CD4-positive, alpha-beta T cell treated with Interleukin-6 for 4 hours (primary cell): ENCODE results near the gene PSMG2.
A peak's percentile ranks its signal among the peaks of the same experiment; 100 is the strongest.
"Not testable (repeated sequence)": the region's sequence is repeated elsewhere in the genome, so short reads cannot be mapped to it uniquely, and the experiment has no call there.

ENCODE experiments used
- DNase-seq: peaks from one replicate; pipeline ENCODE4 v3.0.0-alpha.2; 2020; ENCODE audit warnings: mixed read lengths

Gene PSMG2

DNA sequence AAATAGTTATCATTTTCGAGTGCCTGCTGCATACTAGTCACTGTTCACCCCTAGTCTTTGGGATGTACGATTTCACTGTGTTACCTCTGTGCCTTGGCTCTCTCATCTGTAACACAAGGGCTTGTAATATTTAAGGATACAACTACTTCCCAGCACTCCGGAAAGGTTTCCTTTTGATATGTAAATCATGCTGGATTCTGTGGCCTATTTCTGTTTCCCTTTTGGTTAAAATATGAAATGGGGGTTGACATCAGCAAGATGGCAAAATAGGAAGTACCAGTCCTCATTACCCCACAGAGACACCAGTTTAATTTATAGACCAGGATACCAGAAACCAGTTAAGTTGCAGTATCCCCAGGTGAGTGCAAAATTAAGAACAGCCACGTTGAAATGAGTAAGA is 23.5 kb downstream of the PSMG2 start:
- no peak for DNase-seq

DNA sequence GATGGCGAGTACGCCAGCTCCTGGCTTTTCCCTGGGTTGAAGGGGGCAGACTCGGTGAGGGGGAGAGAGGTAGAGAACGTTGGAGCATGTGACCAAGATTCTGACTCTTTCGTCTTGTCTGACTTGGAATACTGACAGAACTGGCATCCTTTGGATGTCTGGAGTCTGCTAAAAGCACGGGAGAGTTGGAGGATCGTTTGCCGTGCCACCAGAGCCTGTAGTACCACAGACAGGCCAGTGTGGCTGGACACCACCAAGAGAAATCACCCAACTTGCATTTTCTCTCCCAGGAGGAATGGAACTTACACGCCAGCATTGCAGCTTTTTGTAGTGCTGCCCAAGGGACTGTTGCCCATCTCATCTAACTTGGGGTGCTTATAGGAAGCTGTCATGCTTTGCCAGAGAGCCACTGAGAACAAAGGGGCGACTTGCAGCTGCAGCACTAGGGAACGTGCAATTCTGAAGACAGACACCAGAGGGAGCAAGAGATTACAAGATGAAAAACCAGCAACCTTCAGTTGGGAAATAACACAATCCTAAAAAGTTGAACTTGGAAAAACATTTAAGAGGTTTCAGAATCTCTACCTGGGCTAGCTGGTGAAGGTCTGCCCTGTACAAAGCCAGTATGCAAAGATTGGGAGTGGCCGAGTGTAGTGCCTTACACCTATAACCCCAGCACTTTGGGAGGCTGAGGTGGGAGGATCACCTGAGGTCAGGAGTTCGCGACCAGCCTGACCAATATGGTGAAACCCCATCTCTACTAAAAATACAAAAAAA is 24.1 kb downstream of the PSMG2 start:
- peak; percentile 68 for DNase-seq

DNA sequence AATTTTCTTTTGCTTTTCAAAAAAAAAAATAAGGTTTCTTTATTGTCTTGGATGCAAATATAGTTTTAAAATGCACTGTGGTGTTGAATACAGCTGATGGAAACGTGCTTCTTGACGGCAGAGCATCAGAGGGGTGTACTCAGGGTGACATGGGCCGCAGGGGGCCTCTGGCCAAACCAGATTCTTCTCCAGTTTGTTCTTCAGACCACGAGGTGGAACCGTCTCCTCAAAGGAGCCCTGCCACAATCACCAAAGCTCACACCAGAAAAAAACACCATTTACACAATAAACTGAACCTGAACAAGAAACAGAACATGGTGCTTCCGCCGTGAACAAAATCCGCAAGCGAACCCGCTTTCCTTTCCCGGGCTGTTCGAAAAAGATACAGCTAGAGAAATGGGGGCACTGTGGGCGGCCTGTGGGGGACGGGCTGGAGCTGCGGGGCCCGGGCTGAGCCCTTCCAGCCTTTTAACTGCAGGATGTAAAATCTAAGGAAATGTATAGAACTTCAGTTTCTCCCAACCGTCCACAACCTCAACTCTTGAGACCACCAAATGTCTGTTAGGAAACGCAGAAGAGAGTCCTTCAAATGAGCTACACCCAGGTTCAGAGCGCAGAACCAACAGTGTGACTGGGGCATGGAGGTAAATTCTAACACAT is 34.5 kb downstream of the PSMG2 start:
- DNase-seq, result no peak

DNA sequence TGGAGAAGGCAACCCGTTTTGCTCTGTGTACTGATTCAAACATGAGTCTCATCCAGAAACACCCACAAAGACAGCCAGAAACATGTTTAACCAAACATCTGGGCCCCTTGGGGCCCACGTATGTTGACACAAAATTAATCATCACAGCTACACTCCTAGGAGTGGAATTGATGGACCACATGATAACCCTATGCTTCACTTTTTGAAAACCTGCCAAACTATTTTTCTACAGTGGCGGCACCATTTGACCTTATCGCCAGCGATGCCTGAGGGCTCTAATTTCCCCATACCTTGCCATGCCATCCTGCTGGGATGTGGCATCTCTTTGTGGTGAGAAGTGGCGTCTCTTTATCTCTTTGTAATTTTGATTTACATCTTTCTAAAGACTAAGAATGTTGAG is 38.5 kb downstream of the PSMG2 start:
- no peak for DNase-seq

DNA sequence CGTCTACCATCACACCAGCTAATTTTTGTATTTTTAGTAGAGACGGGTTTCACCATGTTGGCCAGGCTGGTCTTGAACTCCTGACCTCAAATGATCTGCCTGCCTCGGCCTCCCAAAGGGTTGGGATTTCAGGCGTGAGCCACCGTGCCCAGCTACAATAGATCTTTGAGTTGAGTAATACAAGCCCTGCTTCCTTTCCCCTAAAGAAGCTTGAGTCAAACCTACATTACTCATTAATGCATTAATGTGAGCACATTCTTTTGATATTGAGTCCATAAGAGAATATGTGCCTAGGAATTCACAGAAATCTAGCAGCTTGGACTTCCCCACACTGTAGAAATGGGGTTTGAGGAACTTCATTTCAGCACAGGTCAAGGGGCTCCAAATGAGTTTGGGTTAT is 39.6 kb downstream of the PSMG2 start:
- DNase-seq, result no peak

DNA sequence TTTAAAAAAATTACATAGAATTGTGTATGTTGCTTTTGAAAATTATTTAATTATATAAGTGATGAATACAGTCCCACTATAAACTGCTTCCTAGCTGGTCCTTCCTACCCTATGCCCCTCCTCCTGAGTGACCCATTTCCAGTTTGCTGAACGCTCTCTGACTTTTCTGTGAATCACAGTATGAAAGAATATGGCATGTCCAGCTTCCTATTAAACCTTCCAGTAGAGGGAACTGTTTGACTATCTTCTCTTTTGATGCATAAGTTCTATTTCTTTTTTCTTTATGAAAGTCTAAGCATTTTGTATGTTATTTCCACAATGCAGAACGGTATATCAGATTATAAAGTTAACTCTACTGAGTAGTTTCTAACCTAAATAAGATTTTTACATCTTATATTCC is 41.3 kb downstream of the PSMG2 start:
- DNase-seq, result no peak

DNA sequence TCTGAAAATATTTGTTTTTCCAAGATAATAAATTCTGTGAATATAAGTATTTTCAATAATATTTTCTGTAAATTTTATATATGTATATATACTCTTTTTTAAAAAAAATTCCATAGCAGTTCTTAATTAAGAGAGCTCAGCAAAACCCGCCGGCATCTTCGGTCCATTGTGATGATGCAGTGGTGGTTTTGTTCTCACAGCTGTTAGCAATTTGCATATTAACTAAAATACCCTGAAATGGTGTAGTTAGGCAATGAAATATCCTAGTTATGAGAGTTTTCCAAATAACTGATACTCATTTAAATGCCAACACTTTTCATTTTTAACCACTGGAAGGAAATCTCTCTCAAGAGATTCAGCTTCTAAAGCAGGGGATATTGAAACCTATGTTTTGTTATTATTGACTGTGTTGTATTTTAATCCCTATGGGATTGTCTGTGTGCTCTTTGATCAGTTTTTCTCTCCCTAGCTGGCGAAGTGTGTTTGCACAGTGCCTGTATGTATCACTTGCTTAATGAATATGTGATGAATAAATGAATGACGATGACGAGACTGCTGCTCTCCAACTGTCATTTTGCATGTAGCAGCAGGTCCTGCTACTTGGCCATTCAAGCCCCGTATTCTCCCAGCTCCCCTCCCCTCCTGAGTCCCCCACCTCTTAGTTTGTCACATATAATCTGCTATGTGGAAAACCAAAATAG is 42.4 kb downstream of the PSMG2 start:
- DNase-seq, result no peak

DNA sequence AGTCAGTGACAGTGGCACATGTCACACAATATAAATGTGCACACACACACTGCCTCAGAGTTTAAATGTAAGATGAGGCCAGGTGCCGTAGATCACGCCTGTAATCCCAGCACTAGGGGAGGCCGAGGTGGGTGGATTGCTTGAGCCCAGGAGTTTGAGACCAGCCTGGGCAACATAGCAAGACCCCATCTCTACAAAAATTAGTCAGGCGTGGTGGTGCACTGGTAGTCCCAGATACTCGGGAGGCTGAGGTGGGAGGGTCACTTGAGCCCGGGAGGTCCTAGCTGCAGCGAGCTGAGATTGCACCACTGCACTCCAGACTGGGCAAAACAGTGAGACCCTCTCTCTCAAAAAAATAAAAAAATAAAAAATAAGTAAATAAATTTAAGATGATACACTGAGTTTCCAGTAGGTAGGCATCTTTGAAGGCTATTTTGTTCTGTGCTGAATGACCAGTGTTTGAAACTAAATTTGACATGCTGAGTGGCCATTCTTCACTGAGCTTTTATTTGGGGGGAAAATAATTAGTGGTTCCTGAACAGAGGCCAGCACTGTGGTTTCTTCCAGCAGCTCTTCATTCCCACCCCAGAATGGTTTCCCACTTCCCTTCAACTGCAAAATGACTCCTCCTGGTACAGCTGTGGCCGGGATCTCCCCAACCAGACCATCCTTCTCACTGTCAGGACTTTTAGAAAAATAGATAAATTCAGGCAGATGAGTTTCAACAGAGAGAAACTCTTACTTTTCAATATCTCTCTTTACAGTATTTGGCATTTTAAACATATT is 44.9 kb downstream of the PSMG2 start:
- no peak for DNase-seq

DNA sequence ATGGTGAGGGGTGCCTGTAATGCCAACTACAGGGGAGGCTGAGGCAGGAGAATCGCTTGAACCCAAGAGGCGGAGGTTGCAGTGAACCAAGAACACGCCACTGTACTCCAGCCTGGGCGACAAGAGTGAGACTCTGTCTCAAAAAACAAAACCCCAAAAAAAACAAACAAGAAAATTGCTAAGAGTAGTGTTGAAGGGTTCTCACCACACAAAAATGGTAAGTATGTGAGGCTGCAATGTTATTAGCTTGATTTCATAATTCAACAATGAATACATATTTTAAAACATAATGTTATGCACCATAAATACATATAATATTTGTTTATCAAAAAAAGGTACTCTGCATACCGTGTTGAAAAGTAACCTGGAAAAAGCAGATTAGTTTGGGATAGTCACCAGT is 45.8 kb downstream of the PSMG2 start:
- DNase-seq, result no peak

DNA sequence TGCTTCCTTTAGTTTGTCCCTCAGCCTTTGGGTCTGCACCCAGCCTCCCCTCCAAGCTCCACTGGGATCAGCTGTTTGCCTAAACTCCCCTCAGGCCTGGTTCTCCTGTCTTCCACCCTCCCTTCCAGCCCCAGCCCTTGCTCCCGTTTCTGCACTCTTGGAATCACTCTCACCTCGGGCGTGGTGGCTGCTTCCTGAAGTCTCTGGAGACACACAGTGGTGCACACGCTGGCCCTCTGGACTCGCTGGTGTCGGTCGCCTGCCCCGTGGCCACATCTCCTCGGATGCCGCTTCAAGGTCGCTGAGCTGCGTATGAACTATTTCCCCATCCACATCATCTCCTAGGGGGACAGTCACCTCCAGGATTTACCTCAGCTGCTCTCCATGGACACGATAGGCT is 46.3 kb downstream of the PSMG2 start:
- no peak for DNase-seq

DNA sequence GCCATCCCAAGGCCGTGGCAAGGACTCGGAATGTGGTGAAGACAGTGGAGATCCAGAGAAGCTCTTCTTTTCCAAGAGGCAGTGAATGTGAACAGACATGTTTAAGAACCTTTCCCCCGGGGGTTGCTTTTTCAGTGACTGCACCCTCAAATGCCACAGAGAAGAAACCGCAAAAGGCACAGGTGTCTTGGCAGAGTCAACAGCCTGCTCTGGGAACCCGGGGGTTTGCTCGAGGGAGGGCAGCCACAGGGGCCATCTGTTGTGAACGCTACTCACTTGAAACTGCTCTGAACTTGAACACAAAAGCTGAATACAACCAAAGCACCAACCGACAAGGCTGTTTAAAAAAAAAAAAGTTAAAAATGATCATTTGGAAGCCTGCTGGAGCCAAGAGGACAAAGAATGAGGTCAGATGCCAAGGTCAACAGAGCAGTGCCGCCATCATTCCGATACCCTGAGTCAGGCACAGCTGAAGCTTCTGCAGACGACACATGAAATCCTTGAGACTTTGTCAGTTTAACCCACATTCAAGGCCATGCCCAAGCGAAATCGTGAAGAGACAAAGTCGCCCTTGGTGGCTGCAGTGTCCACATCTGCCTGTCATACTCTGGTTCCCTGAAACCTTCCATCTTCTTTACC is 47.4 kb downstream of the PSMG2 start:
- peak; percentile 48 for DNase-seq

DNA sequence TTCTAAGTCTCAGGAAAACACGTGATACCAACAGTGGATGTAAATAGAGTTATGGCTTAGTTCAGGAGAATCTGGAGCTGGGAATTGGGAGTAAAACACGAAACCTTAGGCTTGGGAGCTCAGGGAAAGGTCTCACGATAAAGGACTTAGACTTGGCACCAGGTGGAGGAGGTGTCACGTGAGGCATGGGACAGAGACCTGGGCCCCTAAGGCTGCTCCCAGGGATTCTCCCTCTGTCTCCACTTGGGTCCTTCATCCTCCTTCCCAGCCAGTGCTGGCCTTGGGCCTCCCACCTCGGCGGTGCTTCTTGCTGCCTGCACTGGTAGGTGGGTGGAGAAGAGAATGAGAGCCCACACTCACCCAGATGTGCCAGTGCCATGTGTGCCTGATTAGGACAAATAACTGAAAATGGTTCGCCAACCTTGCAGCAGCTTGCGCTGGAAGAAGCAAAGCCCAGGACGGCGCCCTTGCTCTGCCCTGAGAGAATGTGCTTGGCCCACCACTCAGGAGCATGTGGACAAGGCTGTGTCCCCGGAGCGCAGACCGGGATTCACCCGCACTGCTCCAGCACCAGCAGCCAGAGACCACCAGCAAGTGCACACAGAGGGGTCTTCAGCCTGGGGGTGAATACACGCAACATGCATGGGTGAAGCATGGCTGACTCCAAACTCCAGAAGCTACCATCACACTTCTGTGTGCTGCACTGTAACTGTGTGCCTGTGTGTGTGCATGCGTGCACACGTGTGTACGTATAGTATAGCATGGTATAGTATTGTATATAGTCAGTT is 48.1 kb downstream of the PSMG2 start:
- DNase-seq, result no peak

DNA sequence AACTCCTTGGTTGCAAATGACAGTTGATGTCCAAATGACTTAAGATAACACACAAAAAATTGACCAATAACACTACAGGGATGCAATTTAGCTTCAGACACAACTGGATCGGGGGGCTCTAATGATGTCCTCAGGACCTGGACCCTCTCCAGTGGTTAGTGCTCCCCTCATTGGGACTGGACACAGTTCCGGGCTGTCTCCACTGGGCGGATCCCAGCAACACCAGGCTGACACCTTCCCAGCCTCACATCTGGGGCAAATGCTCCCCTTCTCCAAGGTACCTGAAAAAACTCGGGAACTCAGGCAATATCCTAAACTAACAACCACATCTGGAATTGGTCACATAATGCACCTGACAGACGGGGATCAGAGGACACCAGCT is 48.7 kb downstream of the PSMG2 start:
- DNase-seq, result no peak

DNA sequence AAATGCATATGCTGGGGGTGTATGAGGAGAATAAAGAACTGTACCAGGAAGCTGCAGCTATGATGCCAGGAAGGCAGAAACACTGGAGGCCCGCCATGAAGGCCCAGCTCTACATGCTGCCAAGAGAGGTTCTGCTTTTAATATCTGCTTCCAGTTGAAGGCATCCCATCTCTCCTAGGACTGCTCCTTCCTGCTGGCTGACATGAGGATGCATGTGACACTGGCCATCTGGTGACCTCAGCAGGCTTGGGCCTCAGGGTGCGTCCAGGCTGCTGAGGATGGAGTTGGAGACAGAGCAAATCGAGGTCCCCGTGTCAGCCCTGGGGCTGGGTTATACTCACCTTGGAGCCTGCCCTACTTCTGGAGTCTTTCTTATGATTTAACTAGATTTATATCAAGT is 49.0 kb downstream of the PSMG2 start:
- no peak for DNase-seq

DNA sequence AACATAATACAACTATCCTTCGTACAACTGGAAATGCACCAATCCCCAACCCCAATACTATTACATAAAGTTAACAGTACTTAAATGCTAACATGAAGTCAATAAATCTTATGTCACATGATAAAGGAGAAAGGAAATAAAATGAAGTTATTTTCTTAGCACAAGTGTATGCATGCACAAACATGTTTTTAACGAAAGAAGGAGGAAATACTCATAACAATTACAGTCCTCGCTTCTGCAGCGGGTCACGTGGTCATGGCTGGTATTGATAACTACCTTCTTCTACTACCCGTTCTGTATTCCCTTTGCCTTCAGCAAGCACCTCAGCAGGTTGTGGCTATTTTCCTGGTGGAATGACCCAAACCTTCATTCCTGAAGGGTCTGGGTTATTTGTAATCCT is 51.7 kb downstream of the PSMG2 start:
- DNase-seq, result no peak

DNA sequence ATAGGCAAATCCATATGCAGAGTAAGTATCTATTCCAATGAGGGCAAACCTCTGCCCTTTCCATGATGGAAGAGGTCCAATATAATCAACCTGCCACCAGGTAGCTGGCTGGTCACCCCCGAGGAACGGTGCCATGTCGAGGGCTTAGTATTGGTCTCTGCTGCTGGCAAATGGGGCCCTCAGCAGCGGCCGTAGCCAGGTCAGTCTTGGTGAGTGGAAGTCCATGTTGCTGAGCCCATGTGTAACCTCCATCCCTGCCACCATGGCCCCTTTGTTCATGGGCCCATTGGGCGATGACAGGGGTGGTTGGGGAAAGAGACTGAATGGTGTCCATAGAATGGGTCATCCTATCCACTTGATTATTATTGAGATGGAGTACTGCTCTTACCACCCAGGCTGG is 52.8 kb downstream of the PSMG2 start:
- DNase-seq, result not testable (repeated sequence)

DNA sequence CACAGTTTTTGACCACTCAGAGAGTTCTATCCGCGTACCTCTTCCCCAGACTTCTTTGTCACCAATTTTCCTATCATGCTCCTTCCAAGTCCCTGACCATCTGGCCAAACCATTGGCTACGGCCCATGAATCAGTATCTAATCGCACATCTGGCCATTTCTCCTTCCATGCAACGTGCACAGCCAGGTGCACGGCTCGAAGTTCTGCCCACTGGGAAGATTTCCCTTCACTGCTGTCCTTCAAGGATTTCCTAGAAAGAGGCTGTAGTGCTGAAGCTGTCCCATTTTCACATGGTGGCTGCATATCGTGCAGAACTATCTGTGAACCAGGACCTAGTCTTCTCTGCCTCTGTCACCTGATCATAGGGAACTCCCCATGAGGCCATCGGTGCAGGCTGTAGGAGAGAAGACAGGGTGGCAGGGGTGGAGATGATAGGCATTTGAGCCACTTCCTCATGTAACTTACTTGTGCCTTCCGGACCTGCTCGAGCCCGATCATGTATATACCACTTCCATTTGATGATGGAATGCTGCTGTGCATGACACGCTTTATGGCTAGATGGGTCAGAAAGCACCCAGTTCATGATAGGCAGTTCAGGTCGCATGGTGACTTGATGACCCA is 53.9 kb downstream of the PSMG2 start:
- not testable (repeated sequence) for DNase-seq

DNA sequence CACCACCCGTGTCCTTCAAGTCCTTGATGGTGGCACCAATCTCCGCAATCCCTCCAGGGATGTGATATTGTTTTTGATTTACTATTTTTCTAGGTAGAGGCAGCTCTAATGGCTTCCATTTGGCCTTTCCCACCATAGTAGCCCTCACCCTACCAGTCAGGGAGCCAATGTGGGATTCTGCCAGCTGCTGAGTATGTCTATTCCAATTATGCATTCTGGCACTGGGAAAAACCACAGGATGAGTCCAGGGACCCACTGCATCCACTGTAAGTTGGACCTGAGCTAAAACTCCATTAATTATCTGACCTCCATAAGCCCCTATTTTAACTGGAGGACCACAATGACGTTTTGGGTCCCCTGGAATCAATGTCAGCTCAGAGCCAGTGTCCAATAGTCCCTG is 55.7 kb downstream of the PSMG2 start:
- not testable (repeated sequence) for DNase-seq

DNA sequence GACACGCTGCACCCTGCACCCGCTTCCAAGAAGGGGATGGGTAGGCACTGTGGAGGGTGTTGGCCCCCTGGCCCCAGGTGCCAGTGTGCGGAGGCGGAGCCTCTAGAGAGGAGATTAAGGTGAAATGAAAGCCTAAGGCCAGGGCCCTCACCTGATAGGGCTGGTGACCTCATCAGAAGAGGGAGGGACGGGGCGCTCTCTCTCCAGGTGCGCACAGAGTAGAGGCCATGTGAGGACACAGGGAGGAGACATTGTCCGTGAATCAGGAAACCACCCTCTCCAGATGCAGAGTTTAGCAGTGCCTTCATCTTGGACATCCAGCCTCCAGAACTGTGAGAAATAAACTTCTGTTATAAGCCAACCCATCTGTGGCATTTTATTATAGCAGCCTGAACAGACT is 62.3 kb downstream of the PSMG2 start:
- no peak for DNase-seq

DNA sequence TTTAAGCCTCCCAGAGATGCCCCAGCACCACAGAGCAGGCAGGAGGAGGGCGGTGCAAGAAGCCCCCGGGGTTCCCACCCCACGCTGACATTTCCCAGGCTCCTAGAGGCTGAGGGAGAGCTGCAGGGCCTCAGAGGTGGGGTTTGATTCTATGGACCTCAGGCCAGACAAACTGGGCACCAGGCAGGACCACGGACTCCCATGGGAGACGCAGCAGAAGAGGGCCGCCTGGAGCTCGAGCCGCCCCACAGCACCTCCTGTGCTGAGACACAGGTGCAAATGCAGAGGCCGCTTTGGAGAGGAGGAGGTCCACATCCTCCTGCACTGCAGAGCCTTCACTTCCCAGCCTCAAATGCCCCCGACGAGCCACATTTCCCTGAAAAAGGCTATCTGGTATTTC is 62.7 kb downstream of the PSMG2 start:
- no peak for DNase-seq

DNA sequence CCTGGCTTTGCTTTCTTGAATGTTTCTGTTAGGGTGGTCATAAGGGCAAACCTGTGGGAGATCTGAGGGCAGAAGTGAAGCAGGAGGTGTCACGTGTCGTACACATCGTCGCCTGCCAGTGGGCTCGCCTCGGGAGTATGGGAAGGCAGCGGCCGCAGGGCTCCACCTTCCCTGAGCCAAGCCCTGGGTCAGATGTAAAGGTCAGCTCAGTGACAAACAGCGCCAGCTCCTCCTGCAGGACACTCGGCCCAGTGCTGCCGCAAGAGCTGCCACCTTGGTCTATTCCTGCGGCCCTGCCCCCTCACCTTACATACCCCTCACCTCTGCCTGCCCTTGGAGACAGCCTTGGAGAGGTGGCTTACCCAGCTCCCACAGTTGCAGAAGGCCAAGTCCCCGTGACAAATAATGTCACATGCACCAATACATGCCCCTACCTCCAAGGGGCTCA is 64.2 kb downstream of the PSMG2 start:
- DNase-seq, result no peak
